Left renal cortex interstitium (tissue), 4 donors: ENCODE data around the gene CLBA1. TPM values are rescaled to one million over a fixed set of nuclear protein-coding genes. Genes with fewer than 3 reads are reported as not detected.
"Not testable (repeated sequence)": the region's sequence is repeated elsewhere in the genome, so short reads cannot be mapped to it uniquely, and the experiment has no call there.

ENCODE experiments used
- DNase-seq, 4 donors: peaks; one replicate each; pipeline ENCODE4 v3.0.0-alpha.2; 2013; ENCODE audit warnings: low read depth in 4 of 4, low spot score in 2 of 4, missing footprints in 1 of 4
- polyA plus RNA-seq, 4 donors: library from polyadenylated mRNA; unstranded; fragments of 120-200 nt; gene quantifications; one replicate each; pipeline ENCODE4 v1.2.1, GENCODE V29; 2013; ENCODE audit not compliant: insufficient read length in 4 of 4

CLBA1 gene
- polyA plus RNA-seq, 4 donors: 22.0 to 34.9 (median 25.4) TPM

- DNase-seq: peak; percentile 77 to 91 (median 88)
Measured at GRCh38 chr14:105020815-105021655, 35.4 kb downstream of the CLBA1 start, which contains the start of gene CDCA4. Gene CDCA4, minus strand, starts transcription at chr14:105021083. Its CDS starts 9,154 bp downstream, at chr14:105011929.

GRCh38 chr14:105021656-105022275 lies 36.2 kb downstream of the CLBA1 start:
- peak in 3 of 4 donors; percentile 46 to 66 (median 47) for DNase-seq

- DNase-seq: no peak
Measured at GRCh38 chr14:105022276-105022670, 36.7 kb downstream of the CLBA1 start.

DNA sequence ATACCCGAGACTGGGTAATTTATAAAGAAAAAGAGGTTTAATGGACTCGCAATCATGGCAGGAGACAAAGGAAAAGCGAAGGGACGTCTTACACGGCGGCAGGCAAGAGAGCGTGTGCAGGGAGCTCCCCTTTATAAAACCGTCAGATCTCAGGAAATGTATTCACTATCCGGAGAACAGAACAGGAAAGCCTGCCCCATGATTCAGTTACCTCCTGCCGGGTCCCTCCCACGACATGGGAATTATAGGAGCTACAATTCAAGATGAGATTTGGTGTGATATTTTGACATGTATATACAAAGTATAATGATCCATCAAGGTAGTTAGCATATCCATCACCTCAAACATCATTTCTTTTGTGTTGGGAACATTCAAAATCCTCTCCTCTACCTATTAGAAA lies 37.6 kb downstream of the CLBA1 start:
- DNase-seq: no peak

- DNase-seq: no peak
Measured at GRCh38 chr14:105023791-105024480, 38.3 kb downstream of the CLBA1 start.

- DNase-seq: no peak
Measured at GRCh38 chr14:105025429-105025828, 39.8 kb downstream of the CLBA1 start.

GRCh38 chr14:105026033-105026785 lies 40.6 kb downstream of the CLBA1 start:
- no peak for DNase-seq

GRCh38 chr14:105026802-105027563 lies 41.4 kb downstream of the CLBA1 start:
- DNase-seq: no peak

DNA sequence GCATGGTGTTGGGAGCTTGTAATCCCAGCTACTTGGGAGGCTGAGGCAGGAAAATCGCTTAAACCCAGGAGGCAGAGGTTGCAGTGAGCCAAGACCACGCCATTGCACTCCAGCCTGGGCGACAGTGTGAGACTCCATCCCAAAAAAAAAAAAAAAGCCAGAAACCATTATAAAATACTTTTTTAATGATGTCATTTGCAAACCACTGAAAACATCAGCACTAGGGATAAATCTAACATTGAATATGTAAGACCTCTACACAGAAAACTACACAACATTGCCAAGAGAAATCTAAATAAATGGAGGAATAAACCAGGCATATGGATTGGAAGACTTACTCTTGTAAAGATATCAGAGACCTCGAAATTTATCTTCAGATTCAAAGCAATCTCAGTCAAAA lies 42.1 kb downstream of the CLBA1 start:
- DNase-seq: not testable (repeated sequence)

DNA sequence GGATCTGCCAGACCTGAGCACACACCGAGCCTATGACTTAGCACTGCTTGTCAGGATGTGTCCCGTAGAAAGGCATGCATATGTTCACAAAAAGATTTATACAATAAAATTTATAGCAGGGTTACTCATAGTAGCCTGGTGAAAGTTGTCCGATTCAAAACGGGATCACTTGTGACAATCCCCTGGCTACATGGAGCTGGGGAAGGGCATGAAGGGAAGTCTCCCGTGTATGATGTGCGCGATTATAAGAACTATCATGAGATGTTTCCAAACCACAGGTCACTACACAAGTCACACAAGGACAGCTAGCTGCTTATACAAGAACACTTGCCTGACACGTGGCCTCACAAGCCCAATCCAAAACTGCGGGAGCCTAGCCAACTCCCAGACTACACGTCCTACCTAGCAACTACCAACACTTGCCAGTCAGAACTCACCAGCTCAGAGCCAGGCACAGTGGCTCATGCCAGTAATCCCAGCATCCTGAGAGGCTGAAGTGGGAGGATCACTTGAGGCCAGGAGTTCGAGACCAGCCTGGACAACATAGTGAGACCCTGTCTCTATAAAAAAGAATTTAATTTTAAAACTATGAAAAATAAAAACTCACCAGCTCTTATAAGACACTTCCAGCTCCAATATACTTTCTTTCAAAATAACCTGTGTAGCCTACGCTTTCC lies 42.8 kb downstream of the CLBA1 start:
- no peak for DNase-seq

- no peak for DNase-seq
Measured at GRCh38 chr14:105029402-105029801, 43.8 kb downstream of the CLBA1 start.

GRCh38 chr14:105030194-105030593 lies 44.6 kb downstream of the CLBA1 start:
- DNase-seq: no peak

DNA sequence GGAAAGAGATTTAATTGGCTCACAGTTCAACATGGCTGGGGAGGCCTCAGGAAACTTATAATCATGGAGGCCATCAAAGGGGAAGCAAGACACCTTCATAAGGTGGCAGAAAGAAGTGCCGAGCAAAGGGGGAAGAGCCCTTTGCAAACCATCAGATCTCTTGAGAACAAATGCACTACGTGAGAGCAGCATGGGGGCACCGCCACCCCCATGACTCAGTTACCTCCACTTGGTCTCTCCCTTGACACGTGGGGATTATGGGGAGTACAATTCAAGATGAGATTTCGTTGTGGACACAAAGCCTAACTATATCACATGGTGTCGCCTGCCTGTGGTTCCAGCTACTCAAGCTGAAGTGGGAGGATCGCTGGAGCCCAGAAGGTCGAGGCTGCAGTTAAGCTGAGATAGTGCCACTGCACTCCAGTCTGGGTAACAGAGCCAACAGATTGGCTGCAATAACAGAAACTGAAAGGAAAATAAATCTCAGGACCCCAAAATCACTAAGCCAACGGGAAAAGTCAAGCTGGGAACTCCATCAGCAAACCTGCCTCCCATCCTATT lies 45.3 kb downstream of the CLBA1 start:
- no peak for DNase-seq

DNA sequence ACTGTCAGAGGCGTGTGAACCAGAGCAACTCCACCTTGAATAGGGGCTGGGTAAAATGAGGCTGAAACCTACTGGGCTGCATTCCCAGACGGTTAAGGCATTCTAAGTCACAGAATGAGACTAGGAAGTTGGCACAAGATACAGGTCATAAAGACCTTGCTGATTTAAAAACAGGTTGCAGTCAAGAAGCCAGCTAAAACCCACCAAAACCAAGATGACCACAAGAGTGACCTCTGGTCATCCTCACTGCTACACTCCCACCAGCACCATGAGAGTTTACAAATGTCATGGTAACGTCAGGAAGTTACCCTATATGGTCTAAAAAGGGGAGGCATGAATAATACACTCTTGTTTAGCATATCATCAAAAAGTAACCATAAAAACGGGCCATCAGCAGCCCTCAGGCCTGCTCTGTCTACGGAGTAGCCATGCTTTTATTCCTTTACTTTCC lies 46.9 kb downstream of the CLBA1 start:
- DNase-seq: not testable (repeated sequence)

- DNase-seq: not testable (repeated sequence)
Measured at GRCh38 chr14:105033412-105033900, 47.9 kb downstream of the CLBA1 start.

GRCh38 chr14:105034315-105035039 lies 48.9 kb downstream of the CLBA1 start:
- DNase-seq: no peak

GRCh38 chr14:105035616-105036015 lies 50.0 kb downstream of the CLBA1 start:
- not testable (repeated sequence) for DNase-seq
